SIG-M5 treated with dmso at 0.1 percent for 504 hours (cell line): Measurements from ENCODE around the gene OR5D14.

Experiments
- DNase-seq: peaks from one replicate; lab custom pipeline; 2025; ENCODE audit not compliant: unreplicated experiment; lab: John Stamatoyannopoulos, UW

OR5D14 gene

GRCh38 chr11:55795256-55795655 is at the start of gene OR5D14:
OR5D14 (plus strand) TSS chr11:55795556; CDS start chr11:55795556, 0 bp downstream.
- DNase-seq = no peak

GRCh38 chr11:55773138-55773537 is 22.2 kb upstream of the OR5D14 start, which contains the start of gene OR5D13:
OR5D13 (plus strand) TSS chr11:55773438; CDS start chr11:55773438, 0 bp downstream.
- DNase-seq = no peak

- no peak for DNase-seq
Observed at GRCh38 chr11:55791606-55792005, 3.8 kb upstream of the OR5D14 start.

- no peak for DNase-seq
Observed at GRCh38 chr11:55793321-55793720, 2.0 kb upstream of the OR5D14 start.

- no peak for DNase-seq
Observed at GRCh38 chr11:55806248-55806647, 10.9 kb downstream of the OR5D14 start.

- DNase-seq = no peak
Observed at GRCh38 chr11:55811067-55811466, 15.7 kb downstream of the OR5D14 start, which contains the start of gene OR5L1. OR5L1 (plus strand) TSS chr11:55811367; CDS start chr11:55811467, 100 bp downstream.

- no peak for DNase-seq
Observed at GRCh38 chr11:55819330-55819729, 24.0 kb downstream of the OR5D14 start, which contains the start of gene OR5D18. OR5D18 (plus strand) TSS chr11:55819630; CDS start chr11:55819630, 0 bp downstream.

- DNase-seq = no peak
Observed at GRCh38 chr11:55826919-55827318, 31.6 kb downstream of the OR5D14 start, which contains the start of gene OR5L2. OR5L2 (plus strand) TSS chr11:55827219; CDS start chr11:55827219, 0 bp downstream.

- DNase-seq = no peak
Observed at GRCh38 chr11:55838452-55838851, 43.1 kb downstream of the OR5D14 start, which contains the start of gene OR5D16. OR5D16 (plus strand) TSS chr11:55838752; CDS start chr11:55838752, 0 bp downstream.
